ENCODE data around the gene CCDC171.
"Not testable (repeated sequence)": the region's sequence is repeated elsewhere in the genome, so short reads cannot be mapped to it uniquely, and the experiment has no call there.

GRCh38 chr9:15699876-15700559 lies 147.2 kb downstream of the CCDC171 start:
- not testable (repeated sequence) for TF ChIP-seq CTCF (IDR thresholded peaks at IDR 0.05; ENCODE audit: poor library complexity); EZH2 (IDR thresholded peaks at IDR 0.05; ENCODE audit: borderline replicate concordance)

All from hepatocyte (in vitro differentiated cells).